Measurements from ENCODE around the gene MTHFD2.
"Not testable (repeated sequence)": the region's sequence is repeated elsewhere in the genome, so short reads cannot be mapped to it uniquely, and the experiment has no call there.

Gene MTHFD2

DNA sequence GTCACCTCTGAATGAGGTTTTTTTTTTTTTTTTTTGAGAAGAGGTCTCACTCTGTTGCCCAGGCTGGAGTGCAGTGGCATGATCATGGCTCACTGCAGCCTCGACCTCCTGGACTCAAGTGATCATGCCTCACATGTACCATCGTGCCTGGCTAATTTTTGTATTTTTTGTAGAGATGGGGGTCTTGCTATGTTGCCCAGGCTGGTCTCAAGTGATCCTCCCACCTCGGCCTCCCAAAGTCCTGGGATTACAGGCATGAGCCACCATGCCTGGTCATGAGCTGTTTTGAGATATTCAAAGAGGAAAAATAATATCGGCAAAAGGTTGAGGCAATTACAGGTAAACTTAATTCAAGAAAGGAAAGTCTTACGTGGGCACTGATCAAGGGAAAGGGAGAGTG, 31.4 kb downstream of the MTHFD2 start:
- DNase-seq (ENCODE audit: low spot score): not testable (repeated sequence)

- no peak for DNase-seq (ENCODE audit: low spot score)
Observed at GRCh38 chr2:74232426-74232825, 34.0 kb downstream of the MTHFD2 start.

DNA sequence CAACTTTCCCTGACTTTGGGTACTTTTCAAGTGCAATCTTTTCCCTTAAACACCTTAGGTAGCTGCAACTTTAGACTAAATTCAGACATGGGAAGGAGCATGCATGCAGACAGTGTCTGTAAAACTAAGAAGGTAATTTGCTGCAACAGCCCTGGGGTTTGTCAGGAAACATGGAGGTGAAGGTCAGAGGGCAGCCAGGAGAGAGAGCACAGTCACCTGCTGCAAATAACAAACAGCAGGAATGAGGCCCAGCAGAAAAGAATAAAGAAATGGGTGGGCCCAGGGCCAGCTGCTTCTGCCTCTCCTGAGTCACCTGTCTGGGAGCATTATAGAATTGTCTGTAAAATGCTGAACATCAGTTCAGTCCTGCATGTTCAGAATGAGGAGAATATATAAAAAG, 35.2 kb downstream of the MTHFD2 start:
- no peak for DNase-seq (ENCODE audit: low spot score)

DNA sequence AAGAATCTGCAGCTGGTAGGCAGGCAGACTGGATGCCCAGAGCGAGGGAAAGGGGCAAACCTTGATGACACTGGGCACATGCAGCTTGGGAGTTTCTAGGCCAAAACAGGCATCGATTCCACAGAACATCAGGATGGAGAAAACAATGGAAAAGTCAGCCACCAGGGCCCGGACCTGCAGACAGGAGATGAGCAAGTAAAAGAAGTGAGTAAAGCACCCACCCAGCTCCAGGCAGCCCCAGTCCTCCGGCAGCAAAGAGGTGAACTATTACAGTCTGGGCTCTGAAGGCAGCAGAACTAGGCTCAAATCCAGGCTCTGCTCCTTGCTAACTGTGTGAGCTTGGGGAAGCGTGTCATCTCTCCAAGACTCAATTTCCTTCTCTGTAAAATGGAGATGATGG, 36.6 kb downstream of the MTHFD2 start:
- no peak for DNase-seq (ENCODE audit: low spot score)

DNA sequence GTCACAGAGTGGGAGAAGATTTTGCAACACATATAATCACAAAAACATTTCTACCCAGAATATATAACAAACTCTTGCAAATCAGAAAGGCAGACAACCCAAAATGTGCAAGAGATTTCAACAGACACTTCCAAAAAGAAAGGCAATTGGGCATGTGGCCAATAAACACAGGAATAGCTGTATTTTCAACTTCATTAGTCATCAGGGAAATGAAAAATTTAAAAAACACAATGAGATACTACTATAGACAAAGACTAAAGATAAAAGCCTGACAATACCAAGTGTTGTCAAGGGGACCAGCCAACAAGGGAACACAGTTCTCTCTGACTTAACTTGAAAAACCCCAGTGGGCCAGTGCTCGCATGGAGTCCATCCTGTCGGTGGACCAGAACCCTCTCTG, 40.5 kb downstream of the MTHFD2 start:
- DNase-seq (ENCODE audit: low spot score): no peak

DNA sequence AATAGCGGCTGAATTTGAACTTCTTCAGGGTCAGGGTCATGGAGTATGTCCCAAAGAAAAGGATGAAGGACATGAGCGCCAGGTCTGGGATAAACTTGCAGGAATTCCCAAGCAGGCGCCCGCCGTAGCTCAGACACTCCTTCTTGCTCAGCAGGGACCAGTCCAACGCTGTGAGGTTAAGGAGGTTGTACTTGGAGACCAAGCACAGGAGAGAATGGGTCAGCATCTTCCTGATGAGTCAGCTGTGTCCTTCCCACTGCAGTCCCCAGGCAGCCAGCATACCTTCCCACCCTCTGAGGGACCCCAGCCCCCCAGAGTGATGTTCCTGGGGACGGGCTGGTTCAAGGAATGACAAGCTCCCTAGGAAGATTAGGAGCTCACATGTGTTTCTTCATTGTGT, 40.9 kb downstream of the MTHFD2 start:
- no peak for DNase-seq (ENCODE audit: low spot score)

GRCh38 chr2:74242354-74243071, 44.1 kb downstream of the MTHFD2 start:
- no peak for DNase-seq (ENCODE audit: low spot score)

GRCh38 chr2:74244286-74244685, 45.9 kb downstream of the MTHFD2 start:
- no peak for DNase-seq (ENCODE audit: low spot score)

- DNase-seq (ENCODE audit: low spot score): no peak
Observed at GRCh38 chr2:74246496-74247195, 48.2 kb downstream of the MTHFD2 start.

DNA sequence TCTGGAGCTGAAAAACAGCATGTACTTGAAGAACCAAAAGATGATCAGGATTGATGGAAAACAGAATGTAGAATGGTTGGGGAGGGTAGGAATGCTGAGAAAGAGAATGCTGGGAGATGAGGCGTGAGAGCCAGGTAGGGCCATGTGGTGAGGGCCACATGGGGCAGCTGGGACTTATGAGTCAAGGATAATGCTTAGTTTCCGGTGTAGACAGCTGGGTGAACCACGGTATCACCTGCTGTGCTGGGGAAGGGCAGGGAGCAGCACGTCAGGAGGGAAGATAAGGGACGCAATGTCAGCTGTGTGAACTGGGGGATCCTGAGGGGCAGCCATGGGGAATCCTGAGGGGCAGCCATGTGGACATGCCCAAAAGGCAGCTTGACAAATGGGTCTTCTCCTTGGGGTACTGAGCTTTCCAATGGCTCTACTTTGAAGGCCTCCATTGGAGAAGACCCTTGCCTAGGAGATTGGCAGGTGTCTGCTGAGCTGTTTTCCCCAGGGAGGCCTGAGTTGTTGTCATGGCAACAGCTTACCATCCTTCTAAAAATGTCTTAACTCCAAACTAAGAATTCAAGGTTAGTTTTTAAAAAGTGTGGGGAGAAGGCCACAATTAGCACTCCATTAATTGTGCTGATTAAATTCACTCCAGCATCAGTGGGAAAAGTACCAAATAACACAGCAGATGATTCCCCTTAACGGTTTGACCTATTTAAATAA, 51.1 kb downstream of the MTHFD2 start:
- no peak for DNase-seq (ENCODE audit: low spot score)

- DNase-seq (ENCODE audit: low spot score): peak; percentile 30
Observed at GRCh38 chr2:74250189-74250631, 51.8 kb downstream of the MTHFD2 start.

DNA sequence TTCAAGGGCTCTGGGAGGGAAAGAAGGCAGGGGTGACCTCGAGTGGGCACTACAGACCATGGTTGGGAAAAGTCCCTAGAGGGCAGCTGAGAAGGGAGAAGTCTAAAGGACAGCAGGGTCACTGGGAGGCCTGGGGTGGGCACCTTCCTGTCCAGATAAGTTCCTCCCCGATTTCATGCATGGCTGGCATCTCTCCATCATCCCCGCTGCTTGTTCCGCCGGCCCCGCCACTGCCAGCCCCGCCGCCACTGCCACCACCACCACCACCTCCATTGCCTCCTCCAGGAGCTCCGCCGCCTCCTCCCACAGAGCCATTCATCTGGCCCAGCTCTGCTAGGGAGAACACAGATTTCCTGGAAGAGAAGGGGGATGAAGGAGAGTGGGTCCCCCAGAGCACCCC, 53.6 kb downstream of the MTHFD2 start:
- no peak for DNase-seq (ENCODE audit: low spot score)

DNA sequence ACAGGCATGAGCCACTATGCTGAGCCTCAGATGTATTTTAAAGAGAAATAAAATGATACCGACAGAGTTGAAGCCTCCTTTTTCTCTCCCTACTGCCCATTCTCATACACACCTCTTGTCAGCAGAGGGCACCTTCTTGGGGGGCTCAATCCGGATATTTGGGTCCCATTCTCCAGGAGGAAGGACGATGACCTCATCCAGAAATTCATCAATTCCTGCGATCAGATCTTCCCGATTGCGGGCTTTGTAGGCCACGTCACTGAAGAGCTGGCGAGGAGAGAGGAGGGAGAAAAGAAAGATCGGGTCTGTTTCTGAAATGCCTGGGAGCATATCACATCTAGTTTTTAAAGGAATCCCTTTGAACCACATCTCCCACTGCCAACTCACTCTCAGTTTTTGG, 54.4 kb downstream of the MTHFD2 start:
- DNase-seq (ENCODE audit: low spot score): no peak

- no peak for DNase-seq (ENCODE audit: low spot score)
Observed at GRCh38 chr2:74253306-74253970, 55.0 kb downstream of the MTHFD2 start.

DNA sequence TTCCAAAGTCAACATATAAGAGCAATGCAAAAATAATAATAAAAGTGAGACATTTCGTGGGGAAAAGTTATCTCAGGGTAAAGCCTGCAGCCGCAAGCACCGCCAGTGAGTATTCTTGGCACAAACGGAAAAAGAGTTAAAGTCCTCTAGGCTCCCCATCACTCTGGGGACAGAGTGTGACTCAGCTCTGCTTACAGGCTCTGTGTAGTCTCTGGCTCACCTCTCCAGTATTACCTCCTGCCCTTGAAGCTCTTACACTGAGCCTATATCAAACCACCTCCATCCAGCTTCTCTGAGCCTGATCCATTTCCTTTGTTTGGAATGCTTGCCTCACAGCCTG, 55.5 kb downstream of the MTHFD2 start:
- DNase-seq (ENCODE audit: low spot score): no peak

GRCh38 chr2:74255660-74256213, 57.3 kb downstream of the MTHFD2 start:
- DNase-seq (ENCODE audit: low spot score): no peak

DNA sequence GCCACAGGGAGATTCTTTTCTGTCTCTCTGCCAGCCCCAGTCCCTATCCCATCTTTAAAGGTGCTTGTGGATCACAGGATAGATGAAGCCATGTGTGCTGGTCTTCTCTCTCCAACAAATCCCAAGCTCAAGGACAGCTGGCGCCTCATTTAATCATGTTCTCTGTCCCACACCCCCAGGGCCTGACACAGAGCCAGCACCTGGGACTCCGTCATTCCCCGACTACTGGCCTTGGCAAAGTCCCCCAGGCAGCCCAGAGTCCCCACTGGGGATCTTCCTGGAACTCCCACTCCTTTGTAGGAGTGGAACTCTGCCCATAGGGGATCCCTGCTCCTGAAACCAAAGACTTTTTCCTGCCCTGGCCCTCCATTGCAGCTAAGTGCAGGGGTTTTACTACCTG, 60.8 kb downstream of the MTHFD2 start:
- no peak for DNase-seq (ENCODE audit: low spot score)

DNA sequence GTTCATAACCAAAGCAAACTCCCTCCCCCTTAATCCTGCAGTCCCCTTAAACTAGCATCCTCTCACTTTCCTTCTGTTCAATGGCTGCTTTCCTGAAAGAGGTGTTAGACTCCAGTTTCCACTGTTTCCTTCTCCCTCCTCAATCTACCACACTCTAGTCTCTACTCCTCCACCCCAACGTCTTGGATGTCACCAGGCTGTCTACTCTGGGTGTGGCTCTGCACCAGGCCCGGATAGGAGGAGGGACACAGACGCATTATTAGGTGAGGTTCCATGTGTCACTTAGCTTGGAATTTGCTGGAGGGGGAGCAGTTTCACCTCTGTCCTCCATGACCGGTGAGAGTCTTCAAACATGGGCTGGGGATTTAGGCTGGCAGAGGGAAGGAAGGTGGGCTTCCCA, 61.3 kb downstream of the MTHFD2 start:
- no peak for DNase-seq (ENCODE audit: low spot score)

DNA sequence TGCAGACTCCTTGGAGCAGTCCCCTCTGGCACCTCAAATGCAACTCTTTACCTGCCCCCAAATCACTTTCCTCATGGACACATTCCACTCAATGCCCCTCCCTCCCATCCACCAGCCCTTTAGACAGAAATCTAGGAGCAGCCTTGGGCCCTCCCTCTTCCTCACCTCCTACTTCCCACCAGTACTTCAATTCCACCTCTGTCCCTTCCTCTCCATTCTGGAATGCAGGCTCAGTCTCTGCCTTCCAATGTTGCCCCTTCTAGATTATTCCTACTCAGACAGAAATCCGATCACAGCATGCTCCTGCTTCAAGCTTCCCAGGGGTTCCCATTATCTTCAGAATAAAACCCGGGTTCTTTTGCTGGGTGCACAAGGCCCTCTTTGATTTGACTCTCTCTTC, 62.1 kb downstream of the MTHFD2 start:
- no peak for DNase-seq (ENCODE audit: low spot score)

DNA sequence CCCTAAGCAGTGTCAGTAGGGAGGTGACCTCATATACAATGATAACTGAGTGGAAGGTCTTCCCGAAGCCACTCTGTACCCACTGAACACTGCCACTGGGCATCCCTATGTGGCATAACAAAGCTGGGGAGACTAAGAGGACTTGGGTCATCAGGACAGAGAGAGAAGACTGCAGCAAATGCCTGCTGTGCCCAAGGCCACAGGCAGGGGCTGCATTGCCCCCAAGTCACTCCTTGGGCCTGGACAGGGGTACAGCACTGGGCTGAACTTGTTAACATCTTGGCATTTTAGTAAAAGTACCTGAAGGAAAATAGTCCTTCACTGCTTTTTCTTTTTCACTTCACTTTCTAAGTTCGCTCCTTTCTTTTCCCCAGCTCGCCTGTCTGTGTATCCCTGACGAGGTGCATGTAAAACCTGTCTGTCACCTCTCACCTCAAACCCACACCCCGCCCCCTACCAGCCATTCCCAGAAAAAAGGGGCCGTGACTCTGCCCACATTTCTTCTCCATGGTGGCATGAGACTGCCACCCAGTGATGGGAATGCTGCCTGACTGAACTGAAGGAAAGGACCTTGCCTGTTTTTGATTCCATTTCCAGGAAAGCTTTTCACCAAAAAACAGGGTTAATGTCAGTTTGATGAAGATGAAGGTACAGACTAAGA, 62.9 kb downstream of the MTHFD2 start:
- peak; percentile 26 for DNase-seq (ENCODE audit: low spot score)

GRCh38 chr2:74262681-74263080, 64.3 kb downstream of the MTHFD2 start:
- DNase-seq (ENCODE audit: low spot score): no peak

DNA sequence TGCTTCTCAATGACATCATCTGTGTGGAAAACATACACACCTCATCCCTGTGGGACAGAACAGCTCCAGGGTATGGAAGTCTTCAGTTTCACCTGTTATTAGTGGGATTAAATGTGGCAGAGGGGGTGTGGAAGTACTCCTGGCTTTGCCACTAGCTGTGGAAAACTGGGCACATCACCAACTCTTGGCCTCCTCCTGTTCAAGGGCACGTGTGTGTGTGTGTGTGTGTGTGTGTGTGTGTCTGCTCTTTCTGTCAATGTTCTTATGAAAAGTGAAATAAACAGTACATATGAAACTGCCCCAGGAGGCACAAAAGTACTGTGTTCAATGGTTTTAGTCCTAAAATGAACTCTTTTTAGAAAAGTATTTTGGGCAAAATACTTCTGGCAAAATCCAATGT, 65.9 kb downstream of the MTHFD2 start:
- DNase-seq (ENCODE audit: low spot score): no peak

Measured in pons (tissue), 1 donor.